Sigmoid colon (tissue), 3 donors: ENCODE measurements around the gene DMRT3.

ENCODE experiments used
- POLR2A ChIP-seq, 2 donors: fragments of 450-650 bp; IDR thresholded peaks; one replicate each; pipeline ENCODE4 v1.6.1; 2016; ENCODE audit warnings: antibody characterized with exemption in 2 of 2, mild to moderate bottlenecking in 2 of 2, moderate library complexity in 2 of 2
- TF ChIP-seq, protein P1 (sequence below), 4 experiments: fragments of 450-650 bp in 3 of 4; fragments of 200-600 bp in 1 of 4; IDR thresholded peaks; one replicate each; pipeline ENCODE4 v1.5.1; 2016 to 2019; ENCODE audit warnings: antibody characterized with exemption in 4 of 4, mild to moderate bottlenecking in 3 of 4, moderate library complexity in 2 of 4

DNA sequence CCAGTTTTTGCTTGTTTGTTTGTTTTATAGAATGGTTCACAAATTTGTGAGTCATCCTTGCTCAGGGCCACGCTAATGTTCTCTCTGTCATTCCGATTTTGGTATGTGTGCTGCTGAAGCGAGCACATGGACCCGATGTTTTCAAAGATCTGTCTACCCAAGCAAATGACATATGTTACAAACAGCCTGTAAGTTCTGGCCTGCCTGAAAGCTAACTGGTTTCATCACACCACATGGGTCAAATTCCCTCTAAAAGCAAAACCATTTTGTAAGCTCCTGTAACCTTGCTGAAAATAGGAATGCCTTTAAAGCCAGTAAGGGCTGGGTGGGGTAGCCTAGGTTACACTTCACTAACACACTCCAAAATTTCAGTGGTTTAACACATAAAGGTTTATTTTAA, 25.4 kb downstream of the DMRT3 start:
- TF ChIP-seq, protein P1, sequence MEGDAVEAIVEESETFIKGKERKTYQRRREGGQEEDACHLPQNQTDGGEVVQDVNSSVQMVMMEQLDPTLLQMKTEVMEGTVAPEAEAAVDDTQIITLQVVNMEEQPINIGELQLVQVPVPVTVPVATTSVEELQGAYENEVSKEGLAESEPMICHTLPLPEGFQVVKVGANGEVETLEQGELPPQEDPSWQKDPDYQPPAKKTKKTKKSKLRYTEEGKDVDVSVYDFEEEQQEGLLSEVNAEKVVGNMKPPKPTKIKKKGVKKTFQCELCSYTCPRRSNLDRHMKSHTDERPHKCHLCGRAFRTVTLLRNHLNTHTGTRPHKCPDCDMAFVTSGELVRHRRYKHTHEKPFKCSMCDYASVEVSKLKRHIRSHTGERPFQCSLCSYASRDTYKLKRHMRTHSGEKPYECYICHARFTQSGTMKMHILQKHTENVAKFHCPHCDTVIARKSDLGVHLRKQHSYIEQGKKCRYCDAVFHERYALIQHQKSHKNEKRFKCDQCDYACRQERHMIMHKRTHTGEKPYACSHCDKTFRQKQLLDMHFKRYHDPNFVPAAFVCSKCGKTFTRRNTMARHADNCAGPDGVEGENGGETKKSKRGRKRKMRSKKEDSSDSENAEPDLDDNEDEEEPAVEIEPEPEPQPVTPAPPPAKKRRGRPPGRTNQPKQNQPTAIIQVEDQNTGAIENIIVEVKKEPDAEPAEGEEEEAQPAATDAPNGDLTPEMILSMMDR (IDR thresholded peaks at IDR 0.05): no peak
- TF ChIP-seq POLR2A (IDR thresholded peaks at IDR 0.05): no peak
